ENCODE results near the gene GAS7. TPM values are rescaled to one million over a fixed set of nuclear protein-coding genes. Genes with fewer than 3 reads are reported as not detected.

The GAS7 gene
- not detected in 2 replicates for total RNA-seq (2011; cell fraction: chromatin; rRNA removed; ENCODE audit: low replicate concordance)
- not detected in 2 replicates for total RNA-seq (2011; cell fraction: nucleolus; rRNA removed)
- not detected in 2 replicates for total RNA-seq (2011; cell fraction: nucleoplasm; rRNA removed)
- total RNA-seq (2014; rRNA removed) = 0.29 TPM in 1 of 2 replicates, not detected in the other
- total RNA-seq (2014; rRNA removed; fragmentation: Illumina TruSeq; extraction: Trizol) = not detected in 2 replicates
- total RNA-seq (2015; rRNA removed; fragmentation: Illumina TruSeq; extraction: Trizol) = 0.11 TPM in 2 replicates
- 0.16 and 0.33 TPM in 2 replicates for total RNA-seq (2021)
- polyA plus RNA-seq (2011; rRNA removed) = not detected in 2 replicates
- polyA plus RNA-seq (2011; cell fraction: cytosol; rRNA removed) = 0.03 TPM in 1 of 2 replicates, not detected in the other
- polyA plus RNA-seq (2011; cell fraction: nucleus; rRNA removed) = not detected in 2 replicates
- polyA plus RNA-seq (2012) = 0.05 and 0.19 TPM in 2 replicates
- polyA plus RNA-seq (2014; fragmentation: Illumina TruSeq; extraction: Trizol) = not detected in 2 replicates
- polyA plus RNA-seq (2014; fragmentation: Nextera tagmentation; extraction: Ambion mirVana) = not detected
- polyA plus RNA-seq (2014; rRNA removed) = not detected in 2 replicates
- polyA minus RNA-seq (2011; rRNA and poly(A)+ RNA removed) = not detected in 2 replicates
- not detected in 2 replicates for polyA minus RNA-seq (2011; cell fraction: cytosol; rRNA and poly(A)+ RNA removed)
- polyA minus RNA-seq (2011; cell fraction: nucleus; rRNA and poly(A)+ RNA removed) = not detected in 2 replicates
- percentile 0 among the genes with signal in this experiment for Bru-seq, nascent RNA
- percentile 1 among the genes with signal in this experiment for BruChase-seq, experiment 1, labeled RNA remaining after a 2-hour chase
- percentile 1 among the genes with signal in this experiment for BruChase-seq, experiment 2, labeled RNA remaining after a 6-hour chase
- long read RNA-seq, experiment 1 = 0 reads
- long read RNA-seq, experiment 2 = 0 reads
- long read RNA-seq, experiment 3 = 0 reads

DNA sequence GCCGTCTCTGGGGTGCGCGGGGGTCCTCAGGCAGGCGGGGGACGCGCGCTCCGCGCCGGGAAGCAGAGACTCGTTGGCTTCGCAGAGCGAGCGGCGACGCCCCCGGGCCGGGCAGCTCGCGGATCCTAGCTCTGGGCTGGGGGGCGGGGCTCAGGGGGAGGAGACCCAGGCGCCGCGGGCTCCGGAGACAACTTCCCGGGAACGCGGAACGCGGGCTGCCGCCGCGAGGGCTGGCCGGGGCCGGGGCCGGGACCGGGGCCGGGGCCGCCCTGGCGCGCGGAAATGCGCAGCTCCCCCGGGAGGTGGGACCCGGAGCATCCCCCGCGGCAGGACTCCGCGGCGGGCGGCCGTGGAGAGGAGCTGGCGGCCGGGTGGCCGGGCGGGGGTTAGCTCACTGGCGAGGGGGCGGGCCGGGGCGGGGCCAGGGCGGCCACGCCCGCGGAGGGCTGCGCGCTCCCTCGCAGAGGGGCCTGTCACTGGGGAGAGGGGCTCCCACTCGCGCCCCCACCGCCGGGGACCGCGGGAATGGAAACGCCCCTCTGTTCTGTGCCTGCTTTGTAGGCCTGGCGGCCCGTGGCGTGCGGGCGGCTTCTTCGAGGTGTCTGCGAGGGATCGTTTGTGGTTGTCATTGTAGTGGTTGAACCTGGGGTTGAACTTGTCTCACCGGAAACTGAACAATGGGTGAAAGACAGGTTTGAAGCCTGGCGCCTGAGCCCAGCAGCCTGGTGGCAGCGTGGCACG is at the start of gene GAS7:
Gene GAS7 (minus strand): TSS at position 98 of the 741 bp plus-strand sequence.
- Histone ChIP-seq H3K27me3 (ENCODE audit: control insufficient read depth in 2 of 2, insufficient read depth in 2 of 2, low read length in 2 of 2) (no peaks in the 10 kb centered on the region), H4K20me1 (replicated peaks; ENCODE audit: control insufficient read depth, insufficient read depth, low read length) (no peaks in the 10 kb centered on the region), H3K4me3 (no peak within 1 kb of the TSS), H3K27ac (ENCODE audit: extremely low read depth, low read depth, low read length) (no peak within 1 kb of the TSS), H3K9ac (ENCODE audit: insufficient read depth in 1 of 2, low read depth in 2 of 2, low read length in 2 of 2) (no peak within 1 kb of the TSS), H3K4me2 (ENCODE audit: insufficient read depth, low read length) (no peak within 1 kb of the TSS), H3K9me1 (ENCODE audit: control insufficient read depth, insufficient read depth, low read length) (no peaks in the 10 kb centered on the region), H3K9me3 (replicated peaks; ENCODE audit: control insufficient read depth, insufficient read depth, low read depth, low read length) (no peaks in the 10 kb centered on the region), H3K36me3 (ENCODE audit: control insufficient read depth, insufficient read depth, low read length) (no peaks in the 10 kb centered on the region), H3K79me2 (ENCODE audit: control insufficient read depth, insufficient read depth, low read length) (no peaks in the 10 kb centered on the region), H3K4me1 (replicated peaks in 1 of 2; ENCODE audit: control insufficient read depth in 2 of 2, insufficient read depth in 2 of 2, low read length in 2 of 2) (no peaks in the 10 kb centered on the region), H2AFZ (ENCODE audit: low read depth, low read length) (no peak within 1 kb of the TSS)
- in situ Hi-C loops (cut with MboI) (no loop called here), intact Hi-C loops (cut with micrococcal nuclease) (no loop called here)
- whole genome bisulfite sequencing (ENCODE audit: insufficient coverage, low coverage, missing lambda C conversion rate) = 40% methylated on average over 17 of the region's 86 CpGs
- no TSS peak for BruUV-seq (replicated peaks)
- FAIRE-seq (no peak), ATAC-seq (no peak), DNase-seq (ENCODE audit: extremely low read depth in 1 of 4, low spot score in 3 of 4) (peak in 1 of 4 experiments; percentile 11)
- CTCF ChIA-PET (ENCODE audit: low intra/inter-chr PET ratio) = no interaction called here
- TF ChIP-seq ZNF695 (CRISPR knock-in tag; IDR thresholded peaks at IDR 0.05) (no peak), ILF3 (IDR thresholded peaks at IDR 0.05; ENCODE audit: borderline replicate concordance) (no peak), ETV5 (CRISPR knock-in tag; IDR thresholded peaks at IDR 0.05; ENCODE audit: low read depth) (no peak), TRIM28 (IDR thresholded peaks at IDR 0.05) (no peak), HMG20B (CRISPR knock-in tag; IDR thresholded peaks at IDR 0.05) (no peak), ZNF384 (IDR thresholded peaks at IDR 0.05; ENCODE audit: low read depth, low read length) (no peak), ESRRB (CRISPR knock-in tag; IDR thresholded peaks at IDR 0.05; ENCODE audit: borderline replicate concordance) (no peak)
- TF ChIP-seq, protein P1, sequence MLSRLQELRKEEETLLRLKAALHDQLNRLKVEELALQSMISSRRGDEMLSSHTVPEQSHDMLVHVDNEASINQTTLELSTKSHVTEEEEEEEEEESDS (CRISPR knock-in tag; IDR thresholded peaks at IDR 0.05) = no peak
- TF ChIP-seq, protein P2, sequence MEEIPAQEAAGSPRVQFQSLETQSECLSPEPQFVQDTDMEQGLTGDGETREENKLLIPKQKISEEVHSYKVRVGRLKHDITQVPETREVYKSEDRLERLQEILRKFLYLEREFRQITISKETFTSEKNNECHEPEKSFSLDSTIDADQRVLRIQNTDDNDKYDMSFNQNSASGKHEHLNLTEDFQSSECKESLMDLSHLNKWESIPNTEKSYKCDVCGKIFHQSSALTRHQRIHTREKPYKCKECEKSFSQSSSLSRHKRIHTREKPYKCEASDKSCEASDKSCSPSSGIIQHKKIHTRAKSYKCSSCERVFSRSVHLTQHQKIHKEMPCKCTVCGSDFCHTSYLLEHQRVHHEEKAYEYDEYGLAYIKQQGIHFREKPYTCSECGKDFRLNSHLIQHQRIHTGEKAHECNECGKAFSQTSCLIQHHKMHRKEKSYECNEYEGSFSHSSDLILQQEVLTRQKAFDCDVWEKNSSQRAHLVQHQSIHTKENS (CRISPR knock-in tag; IDR thresholded peaks at IDR 0.05) = no peak
- POLR2A ChIA-PET = no interaction called here
